Measurements from ENCODE around the gene FXYD5. TPM values are rescaled to one million over a fixed set of nuclear protein-coding genes. Genes with fewer than 3 reads are reported as not detected.
A peak's percentile ranks its signal among the peaks of the same experiment; 100 is the strongest.

Gene FXYD5, protein sequence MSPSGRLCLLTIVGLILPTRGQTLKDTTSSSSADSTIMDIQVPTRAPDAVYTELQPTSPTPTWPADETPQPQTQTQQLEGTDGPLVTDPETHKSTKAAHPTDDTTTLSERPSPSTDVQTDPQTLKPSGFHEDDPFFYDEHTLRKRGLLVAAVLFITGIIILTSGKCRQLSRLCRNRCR
- total RNA-seq (2014; rRNA removed; shearing (Covaris generic)), result 32.9 and 42.6 TPM in 2 replicates

DNA sequence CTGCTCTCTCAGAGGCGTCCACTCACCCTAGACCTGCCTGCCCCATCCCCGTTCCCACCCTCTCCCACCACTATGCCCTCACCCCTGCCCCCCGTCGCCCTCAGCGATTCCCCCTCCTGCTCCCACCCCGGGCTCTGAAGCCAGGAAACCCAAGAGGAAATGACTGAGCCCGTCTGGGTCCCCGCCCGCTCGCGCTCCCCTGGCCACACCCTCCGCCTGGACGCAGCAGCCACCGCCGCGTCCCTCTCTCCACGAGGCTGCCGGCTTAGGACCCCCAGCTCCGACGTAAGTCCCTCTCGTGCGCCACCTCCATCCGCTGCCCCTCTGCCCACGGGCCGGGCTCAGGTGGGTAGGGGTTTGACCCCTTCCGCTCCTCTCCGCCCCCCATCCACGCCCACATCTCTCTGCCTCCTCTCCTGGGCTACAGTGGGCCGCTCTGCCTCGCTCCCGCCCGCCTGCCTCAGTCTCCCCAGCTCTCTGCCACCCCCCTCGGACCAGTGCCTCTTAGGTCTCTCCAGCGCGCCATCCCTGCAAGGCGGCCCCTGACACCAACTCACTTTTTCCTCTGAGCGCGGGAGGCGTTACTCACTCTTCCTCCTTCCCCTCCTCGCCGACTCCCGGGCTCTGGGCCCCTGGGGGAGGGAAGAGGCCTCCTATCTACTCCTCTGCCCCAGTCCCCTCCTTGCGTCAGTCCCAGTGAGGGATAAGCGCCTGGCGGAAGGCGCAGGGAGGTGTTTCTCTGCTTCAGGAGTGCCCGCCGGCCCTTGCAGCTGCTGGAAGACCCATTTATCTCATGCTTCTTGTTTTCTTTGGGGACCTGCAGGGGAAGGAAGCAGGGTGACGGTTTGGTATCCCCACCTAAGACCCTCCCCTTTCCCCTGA, at the start of gene FXYD5:
Gene FXYD5 (plus strand): TSS at position 211 of the 882 bp plus-strand sequence. CDS start 816 bp downstream, outside the sequence.
- peak; percentile 52 to 76 for DNase-seq (ENCODE audit: low read depth in 1 of 2, low spot score in 2 of 2)
- H3K4me1 ChIP-seq (replicated peaks), result peaks cover 21% of the 10 kb centered on the region
- peak within 1 kb of the TSS; percentile 68 for H3K4me3 ChIP-seq
- peak within 1 kb of the TSS; percentile 25 for H3K27ac ChIP-seq
- peaks cover 33% of the 10 kb centered on the region for H3K36me3 ChIP-seq
- H3K9me3 ChIP-seq (replicated peaks), result no peaks in the 10 kb centered on the region; the same call in 1 of the 2 replicates
- no peaks in the 10 kb centered on the region for H3K27me3 ChIP-seq (replicated peaks)

DNA sequence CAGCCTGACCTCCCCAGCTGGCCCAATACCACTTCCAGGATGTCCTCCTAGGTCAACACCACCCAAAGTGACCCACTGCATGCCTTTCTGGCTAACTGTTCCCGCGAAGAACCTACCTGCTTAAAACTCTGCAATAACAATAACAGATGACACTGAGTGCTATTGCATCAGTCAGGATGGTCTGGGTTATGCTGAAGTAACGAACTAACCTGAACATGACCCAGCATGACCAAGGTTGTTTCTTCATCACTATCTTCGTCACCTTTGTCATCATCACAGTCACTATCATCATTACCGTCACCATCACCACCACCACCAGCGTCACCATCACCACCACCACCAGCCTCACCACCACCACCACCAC, 49.5 kb upstream of the FXYD5 start:
- no peaks in the 10 kb centered on the region; the same call in 1 of the 2 replicates for H3K4me1 ChIP-seq (replicated peaks)
- no peaks in the 10 kb centered on the region for H3K36me3 ChIP-seq
- H3K27ac ChIP-seq, result no peak overlapping the region
- DNase-seq (ENCODE audit: low read depth in 1 of 2, low spot score in 2 of 2), result no peak
- no peaks in the 10 kb centered on the region for H3K27me3 ChIP-seq (replicated peaks)
- H3K4me3 ChIP-seq, result no peak overlapping the region
- no peaks in the 10 kb centered on the region for H3K9me3 ChIP-seq (replicated peaks)

DNA sequence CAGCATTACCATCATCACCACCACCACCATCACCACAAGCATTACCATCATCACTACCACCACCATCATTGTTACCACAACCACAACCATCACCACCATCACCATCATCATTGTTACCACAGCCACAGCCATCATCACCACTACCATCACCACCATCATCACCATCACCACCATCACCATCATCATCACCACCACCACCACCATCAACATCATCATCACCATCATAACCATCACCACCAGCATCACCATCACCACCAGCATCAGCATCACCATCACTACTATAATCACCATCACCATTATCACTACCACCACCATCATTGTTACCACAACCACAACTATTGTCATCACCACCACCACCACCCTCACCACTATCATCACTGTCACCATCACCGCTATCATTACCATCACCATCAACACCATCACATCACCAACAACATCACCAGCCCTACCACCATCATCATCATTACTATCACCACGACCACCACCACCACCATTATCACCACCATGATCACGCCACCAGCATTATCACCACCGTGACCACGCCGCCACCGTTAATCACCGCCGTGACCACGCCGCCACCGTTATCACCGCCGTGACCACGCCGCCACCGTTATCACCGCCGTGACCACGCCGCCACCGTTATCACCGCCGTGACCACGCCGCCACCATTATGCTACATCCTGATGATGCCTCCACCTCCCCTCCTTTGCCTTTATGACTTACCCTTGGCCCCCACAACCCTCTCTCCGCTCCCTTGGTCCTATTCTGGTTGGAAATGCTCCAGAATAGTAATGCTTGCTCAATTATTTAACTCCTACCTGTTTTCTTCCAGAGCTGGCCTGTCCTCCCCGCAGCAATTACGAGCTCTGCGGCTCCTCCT, 48.9 kb upstream of the FXYD5 start:
- no peaks in the 10 kb centered on the region for H3K27me3 ChIP-seq (replicated peaks)
- no peak overlapping the region for H3K4me3 ChIP-seq
- no peaks in the 10 kb centered on the region for H3K36me3 ChIP-seq
- no peaks in the 10 kb centered on the region; the same call in 1 of the 2 replicates for H3K4me1 ChIP-seq (replicated peaks)
- H3K27ac ChIP-seq, result no peak overlapping the region
- no peaks in the 10 kb centered on the region for H3K9me3 ChIP-seq (replicated peaks)
- DNase-seq (ENCODE audit: low read depth in 1 of 2, low spot score in 2 of 2), result no peak

DNA sequence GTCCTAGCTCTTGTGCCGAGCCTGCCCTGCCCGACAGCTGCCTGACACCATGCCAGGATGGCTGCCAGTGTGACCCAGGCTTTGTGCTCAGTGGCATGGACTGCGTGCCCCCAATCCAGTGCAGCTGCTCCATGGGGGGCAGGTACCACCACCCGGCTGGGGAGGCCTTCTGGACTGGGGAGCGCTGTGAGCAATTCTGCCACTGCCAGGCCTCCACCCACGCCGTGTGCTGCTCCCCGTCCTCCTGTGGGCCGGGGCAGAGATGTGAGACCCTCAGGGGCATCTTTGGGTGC, 48.3 kb upstream of the FXYD5 start:
- no peaks in the 10 kb centered on the region; the same call in 1 of the 2 replicates for H3K4me1 ChIP-seq (replicated peaks)
- H3K4me3 ChIP-seq, result no peak overlapping the region
- no peaks in the 10 kb centered on the region for H3K36me3 ChIP-seq

DNA sequence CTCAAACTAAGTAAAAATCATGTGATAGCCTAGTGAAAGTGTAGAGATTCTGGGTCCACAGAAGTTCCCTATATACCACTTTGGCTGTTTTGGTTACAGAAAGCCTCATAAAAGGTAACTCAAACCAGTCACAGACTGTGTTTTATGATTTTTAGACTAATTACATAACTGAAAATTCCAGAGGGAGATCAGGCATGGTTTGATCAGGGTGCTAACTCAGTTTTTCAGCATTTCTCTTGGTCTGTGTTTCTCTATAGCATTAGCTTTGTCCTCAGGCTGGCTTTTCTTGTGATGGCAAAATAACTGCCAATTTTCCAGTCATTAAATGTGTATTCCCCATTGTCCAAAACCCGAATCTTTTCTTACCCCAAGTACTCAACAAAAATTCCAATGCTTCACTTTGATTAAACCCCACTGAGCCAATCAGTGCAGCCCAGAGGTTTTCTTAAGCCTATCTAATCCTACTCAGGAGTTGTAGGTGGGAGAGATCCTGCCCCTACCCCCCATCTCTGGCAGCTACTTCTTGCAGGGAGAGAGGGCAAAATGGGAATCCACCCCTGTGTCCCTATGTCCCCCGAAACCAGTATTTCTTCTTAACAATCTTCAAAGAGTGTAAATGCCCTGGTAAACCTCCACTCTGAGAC, 47.5 kb upstream of the FXYD5 start:
- no peak for DNase-seq (ENCODE audit: low read depth in 1 of 2, low spot score in 2 of 2)
- H3K9me3 ChIP-seq (replicated peaks), result no peaks in the 10 kb centered on the region
- no peaks in the 10 kb centered on the region for H3K27me3 ChIP-seq (replicated peaks)
- no peak overlapping the region for H3K27ac ChIP-seq
- H3K36me3 ChIP-seq, result no peaks in the 10 kb centered on the region
- no peaks in the 10 kb centered on the region; the same call in 1 of the 2 replicates for H3K4me1 ChIP-seq (replicated peaks)
- H3K4me3 ChIP-seq, result no peak overlapping the region

More for the DNA sequence above, 48.3 kb upstream of the FXYD5 start:
- no peak for DNase-seq (ENCODE audit: low read depth in 1 of 2, low spot score in 2 of 2)
- no peak overlapping the region for H3K27ac ChIP-seq
- H3K9me3 ChIP-seq (replicated peaks), result no peaks in the 10 kb centered on the region
- no peaks in the 10 kb centered on the region for H3K27me3 ChIP-seq (replicated peaks)

DNA sequence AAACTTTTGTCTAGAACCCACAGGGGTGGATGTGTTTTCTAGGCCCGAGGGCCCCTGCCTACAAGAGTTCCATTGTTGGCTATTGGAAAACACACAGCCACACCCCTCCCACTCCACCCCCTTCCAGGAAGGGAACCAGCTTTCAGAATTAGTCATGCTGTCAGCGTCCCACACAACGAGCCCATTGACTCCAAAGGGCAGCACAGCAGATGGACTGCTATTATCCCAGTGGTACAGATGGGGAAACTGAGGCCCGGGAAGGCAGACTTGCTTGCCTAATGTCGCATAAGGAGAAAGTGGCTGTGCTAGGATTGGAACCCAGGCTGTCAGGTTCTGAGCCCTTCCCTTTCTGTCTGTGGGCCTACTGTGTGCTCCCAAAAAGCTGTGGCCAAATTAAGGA, 47.0 kb upstream of the FXYD5 start:
- Histone ChIP-seq H3K27me3 (replicated peaks) (no peaks in the 10 kb centered on the region), H3K4me1 (replicated peaks) (no peaks in the 10 kb centered on the region; the same call in 1 of the 2 replicates), H3K4me3 (no peak overlapping the region), H3K9me3 (replicated peaks) (no peaks in the 10 kb centered on the region), H3K36me3 (no peaks in the 10 kb centered on the region), H3K27ac (no peak overlapping the region)
- peak in 1 of 2 experiments; percentile 17 for DNase-seq (ENCODE audit: low read depth in 1 of 2, low spot score in 2 of 2)

DNA sequence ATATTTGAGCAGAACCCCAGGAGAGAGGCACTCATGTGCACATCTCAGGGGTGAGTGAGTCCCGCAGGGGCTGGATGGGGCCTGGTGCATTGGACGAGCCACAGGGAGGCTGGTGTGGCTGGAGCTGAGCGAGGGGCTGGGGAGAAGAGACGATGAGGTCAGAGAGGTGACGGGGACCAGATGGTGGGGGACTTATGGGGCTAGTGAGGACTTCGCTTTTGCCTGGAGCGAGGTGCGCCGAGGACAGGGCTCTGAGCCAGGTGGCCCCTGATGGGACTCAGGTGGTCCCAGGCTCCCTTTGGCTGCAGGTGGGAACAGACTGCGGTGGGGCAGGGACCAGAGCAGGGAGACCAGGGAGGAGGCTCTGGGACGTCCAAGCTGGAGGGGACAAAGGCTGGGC, 45.8 kb upstream of the FXYD5 start:
- Histone ChIP-seq H3K9me3 (replicated peaks) (no peaks in the 10 kb centered on the region), H3K27me3 (replicated peaks) (no peaks in the 10 kb centered on the region), H3K4me1 (replicated peaks) (no peaks in the 10 kb centered on the region; the same call in 1 of the 2 replicates), H3K36me3 (no peaks in the 10 kb centered on the region), H3K4me3 (no peak overlapping the region), H3K27ac (no peak overlapping the region)
- DNase-seq (ENCODE audit: low read depth in 1 of 2, low spot score in 2 of 2), result no peak

DNA sequence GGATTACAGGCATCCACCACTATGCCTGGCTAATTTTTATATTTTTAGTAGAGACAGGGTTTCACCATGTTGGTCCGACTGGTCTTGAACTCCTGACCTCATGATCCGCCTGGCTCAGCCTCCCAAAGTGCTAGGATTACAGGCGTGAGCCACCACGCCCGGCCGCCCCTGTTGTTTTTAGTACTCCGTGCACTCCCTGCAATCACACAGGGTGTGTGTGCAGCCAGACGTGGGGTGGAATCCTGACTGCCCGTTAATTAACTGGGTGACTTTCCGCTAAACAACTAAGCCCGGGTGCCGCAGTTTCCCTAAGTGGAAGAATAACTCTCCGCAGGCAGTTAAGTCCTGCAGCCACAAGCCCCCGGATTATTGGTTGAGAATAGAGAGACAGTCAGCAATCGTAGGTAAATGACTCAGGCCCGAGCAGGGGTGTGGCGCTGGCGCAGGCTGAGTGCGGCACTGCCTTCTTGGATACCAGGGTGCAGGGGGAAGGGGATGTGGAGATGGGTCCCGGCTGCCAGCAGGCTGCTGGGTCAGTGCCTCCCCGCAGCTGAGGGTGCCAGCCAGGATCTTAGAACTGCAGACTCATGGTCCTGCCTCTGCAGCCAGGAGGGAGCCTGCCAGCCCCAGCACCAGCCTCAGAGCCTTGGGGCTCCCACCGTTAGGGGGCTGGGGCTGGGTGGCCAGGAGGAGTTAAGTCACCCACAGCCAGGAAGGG, 45.0 kb upstream of the FXYD5 start:
- H3K9me3 ChIP-seq (replicated peaks), result no peaks in the 10 kb centered on the region
- no peaks in the 10 kb centered on the region for H3K36me3 ChIP-seq
- no peaks in the 10 kb centered on the region for H3K27me3 ChIP-seq (replicated peaks)
- no peak overlapping the region for H3K4me3 ChIP-seq
- H3K4me1 ChIP-seq (replicated peaks), result no peaks in the 10 kb centered on the region; the same call in 1 of the 2 replicates
- H3K27ac ChIP-seq, result no peak overlapping the region
- no peak for DNase-seq (ENCODE audit: low read depth in 1 of 2, low spot score in 2 of 2)

DNA sequence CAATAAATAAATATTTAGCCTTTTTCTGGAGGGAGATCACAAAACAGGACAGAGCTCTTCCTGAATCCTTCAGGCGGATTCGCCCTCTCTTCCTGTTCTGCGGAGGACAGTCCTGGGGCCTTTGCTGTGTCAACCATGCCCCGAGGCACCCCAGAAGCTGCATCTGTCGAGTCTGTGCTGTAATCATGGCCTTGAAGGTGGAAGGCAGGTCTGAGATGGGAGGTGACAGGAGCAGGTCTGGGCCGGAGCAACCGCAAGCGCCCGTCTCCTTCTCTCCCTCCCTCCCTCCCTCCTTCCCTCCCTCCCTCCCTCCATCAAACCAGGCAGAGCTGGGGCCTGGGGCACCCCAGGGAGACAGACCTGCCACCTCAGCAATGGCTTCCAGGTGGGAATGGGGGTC, 43.6 kb upstream of the FXYD5 start:
- no peaks in the 10 kb centered on the region for H3K27me3 ChIP-seq (replicated peaks)
- no peaks in the 10 kb centered on the region for H3K36me3 ChIP-seq
- DNase-seq (ENCODE audit: low read depth in 1 of 2, low spot score in 2 of 2), result no peak
- H3K27ac ChIP-seq, result no peak overlapping the region
- no peak overlapping the region for H3K4me3 ChIP-seq
- H3K9me3 ChIP-seq (replicated peaks), result no peaks in the 10 kb centered on the region
- no peaks in the 10 kb centered on the region; the same call in 1 of the 2 replicates for H3K4me1 ChIP-seq (replicated peaks)

DNA sequence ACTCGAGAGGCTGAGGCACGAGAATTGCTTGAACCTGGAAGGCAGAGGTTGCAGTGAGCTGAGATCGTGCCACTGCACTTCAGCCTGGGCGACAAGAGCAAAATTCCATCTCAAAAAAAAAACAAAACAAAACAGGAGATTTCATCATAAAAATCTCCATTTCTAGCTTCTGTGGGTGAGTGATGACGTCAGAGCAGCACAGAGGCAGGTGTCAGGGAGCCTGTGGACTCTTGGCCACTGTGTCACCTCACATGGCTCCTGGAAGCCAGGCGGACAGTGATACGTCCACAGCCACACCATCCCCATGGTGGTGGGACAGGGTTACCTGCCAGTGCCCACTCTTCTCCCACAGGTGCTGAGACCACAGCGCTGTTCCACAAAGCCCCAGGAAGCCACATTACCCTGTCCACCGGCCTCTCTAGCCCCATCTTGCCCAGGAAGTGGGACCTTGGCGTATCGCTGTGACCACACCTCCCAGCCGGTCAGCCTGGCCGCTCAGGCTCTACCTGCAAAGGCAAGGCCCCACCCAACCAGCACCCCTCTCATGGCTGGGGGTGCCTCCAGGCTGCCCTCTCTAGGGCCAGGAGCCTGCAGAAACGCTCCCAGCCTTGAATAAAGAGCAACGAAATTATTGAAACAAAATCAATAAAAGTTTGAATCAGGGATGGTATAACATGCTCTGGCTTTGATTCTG, 41.4 kb upstream of the FXYD5 start:
- Histone ChIP-seq H3K9me3 (replicated peaks) (no peaks in the 10 kb centered on the region), H3K27ac (no peak overlapping the region), H3K27me3 (replicated peaks) (no peaks in the 10 kb centered on the region), H3K4me3 (no peak overlapping the region), H3K36me3 (no peaks in the 10 kb centered on the region), H3K4me1 (replicated peaks) (no peaks in the 10 kb centered on the region)
- no peak for DNase-seq (ENCODE audit: low read depth in 1 of 2, low spot score in 2 of 2)

DNA sequence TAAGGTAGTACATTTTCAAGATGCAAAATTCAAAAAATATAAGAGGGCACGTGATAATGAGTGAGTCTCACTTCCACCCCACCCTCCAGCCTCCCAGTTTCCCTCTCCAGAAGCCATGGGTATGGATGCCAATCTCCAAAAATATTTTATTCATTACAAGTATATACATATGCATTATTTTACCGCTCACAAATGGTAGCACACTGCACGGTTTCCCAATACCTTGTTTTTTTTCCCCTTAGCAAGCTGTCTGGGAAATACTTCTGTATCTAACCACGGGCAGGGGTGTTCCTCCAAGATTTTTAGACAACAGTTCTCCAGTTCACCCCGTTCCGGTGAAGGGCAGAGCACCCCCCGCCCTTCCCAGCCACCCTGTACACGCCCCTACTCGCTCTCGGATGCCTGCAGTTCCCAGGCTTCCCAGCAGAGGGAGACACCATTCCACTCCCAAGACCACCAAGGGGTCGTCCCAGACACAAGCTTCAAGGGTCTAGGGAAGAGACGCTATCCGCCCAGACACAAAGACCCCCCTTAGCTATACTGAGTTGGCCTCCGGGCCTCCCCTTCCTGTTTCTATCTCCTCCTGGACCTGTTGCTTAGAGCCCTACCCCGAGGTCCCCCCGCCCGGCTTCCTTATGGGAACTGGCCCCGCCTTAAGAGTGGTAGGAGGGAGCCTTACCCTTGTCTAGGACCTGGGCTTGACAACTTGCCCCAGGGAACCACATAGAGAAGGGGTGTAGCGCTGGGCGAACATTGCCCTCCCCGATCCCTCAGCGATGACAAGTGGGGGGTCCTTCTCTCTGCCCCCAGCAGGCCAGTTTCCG, 40.0 kb upstream of the FXYD5 start:
- Histone ChIP-seq H3K4me3 (no peak overlapping the region), H3K36me3 (no peaks in the 10 kb centered on the region), H3K4me1 (replicated peaks) (no peaks in the 10 kb centered on the region), H3K27ac (no peak overlapping the region), H3K27me3 (replicated peaks) (no peaks in the 10 kb centered on the region), H3K9me3 (replicated peaks) (no peaks in the 10 kb centered on the region)
- peak in 1 of 2 experiments; percentile 43 for DNase-seq (ENCODE audit: low read depth in 1 of 2, low spot score in 2 of 2)

Data from SJSA1 (cell line).